SK-N-SH (cell line): ENCODE data around the gene NAPEPLD.

Source experiments
- EP300 ChIP-seq, 2 experiments: IDR thresholded peaks; 2 replicates each; pipeline versions ENCODE4 v1.4.0 to v1.6.1; 2012; ENCODE audit warnings: borderline replicate concordance in 1 of 2, low read depth in 1 of 2, low read length in 1 of 2
- EZH2phosphoT487 ChIP-seq: fragments of 200-600 bp; sonication (generic); IDR thresholded peaks from 2 replicates; pipeline ENCODE4 v1.6.1; 2017; ENCODE audit warnings: low read depth, mixed run types, mild to moderate bottlenecking, antibody characterized with exemption, moderate library complexity, borderline replicate concordance
- FOSL2 ChIP-seq: IDR thresholded peaks from 2 replicates; pipeline ENCODE4 v1.4.0; 2012; ENCODE audit warnings: low read depth, mild to moderate bottlenecking, moderate library complexity, borderline replicate concordance
- FOXJ3 ChIP-seq: sonication (generic); formaldehyde crosslinking; IDR thresholded peaks from 2 replicates; pipeline ENCODE4 v1.5.1; 2020; ENCODE audit warnings: mild to moderate bottlenecking, missing genetic modification reagents
- MXI1 ChIP-seq: IDR thresholded peaks from 2 replicates; pipeline ENCODE4 v1.6.1; 2012; ENCODE audit warnings: mild to moderate bottlenecking, low read depth, low read length, improper control_type of control experiment
- POLR2AphosphoS5 ChIP-seq: IDR thresholded peaks from 2 replicates; pipeline ENCODE4 v1.6.1; 2012; ENCODE audit warnings: low read depth, low read length
- RFX5 ChIP-seq: IDR thresholded peaks from 2 replicates; pipeline ENCODE4 v1.6.1; 2012; ENCODE audit warnings: mild to moderate bottlenecking, improper control_type of control experiment, low read length
- YY1 ChIP-seq: IDR thresholded peaks from 2 replicates; pipeline ENCODE4 v1.4.0; 2012; ENCODE audit warnings: low read depth, mild to moderate bottlenecking
- TF ChIP-seq, protein P1 (sequence below): fragments of 200-600 bp; sonication (generic); IDR thresholded peaks from 2 replicates; pipeline ENCODE4 v1.6.1; 2017; ENCODE audit warnings: antibody characterized with exemption, mild to moderate bottlenecking, moderate library complexity
- TF ChIP-seq, protein P2 (sequence below): fragments of 150-350 bp; IDR thresholded peaks from 2 replicates; pipeline ENCODE4 v1.6.1; 2017; ENCODE audit warnings: antibody characterized with exemption, low read length, low read depth, borderline replicate concordance
- TF ChIP-seq, protein P3 (sequence below): IDR thresholded peaks from 2 replicates; pipeline ENCODE4 v1.4.0; 2012; ENCODE audit warnings: low read depth
- TF ChIP-seq, protein P4 (sequence below): IDR thresholded peaks from 2 replicates; pipeline ENCODE4; 2012

DNA sequence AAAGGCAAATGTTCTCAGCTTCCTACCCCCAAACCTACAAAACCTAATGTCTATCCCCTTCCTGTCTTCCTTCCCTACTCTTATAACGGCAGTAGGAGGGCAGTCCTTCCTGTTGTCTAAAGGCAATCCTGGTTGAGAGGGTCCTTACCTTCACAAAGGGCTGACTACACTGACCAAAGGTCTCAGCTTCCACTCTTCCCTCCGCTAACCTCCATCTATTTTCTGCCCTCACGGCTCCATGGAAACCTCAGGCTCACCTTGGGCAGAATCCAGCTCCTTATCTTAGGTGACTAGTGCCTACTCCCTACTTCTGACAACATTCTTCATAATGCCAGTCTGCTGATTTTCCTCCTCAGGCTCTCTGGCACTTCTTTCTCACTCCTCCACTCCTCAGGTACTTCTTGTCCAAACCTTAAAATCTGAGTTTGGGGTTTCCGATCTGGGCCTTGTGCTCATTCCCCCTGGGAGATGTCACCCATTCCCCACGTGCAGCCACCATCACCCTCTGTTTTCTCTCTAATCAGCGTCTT lies 74.8 kb downstream of the NAPEPLD start:
- TF ChIP-seq FOSL2: no peak
- TF ChIP-seq, protein P1, sequence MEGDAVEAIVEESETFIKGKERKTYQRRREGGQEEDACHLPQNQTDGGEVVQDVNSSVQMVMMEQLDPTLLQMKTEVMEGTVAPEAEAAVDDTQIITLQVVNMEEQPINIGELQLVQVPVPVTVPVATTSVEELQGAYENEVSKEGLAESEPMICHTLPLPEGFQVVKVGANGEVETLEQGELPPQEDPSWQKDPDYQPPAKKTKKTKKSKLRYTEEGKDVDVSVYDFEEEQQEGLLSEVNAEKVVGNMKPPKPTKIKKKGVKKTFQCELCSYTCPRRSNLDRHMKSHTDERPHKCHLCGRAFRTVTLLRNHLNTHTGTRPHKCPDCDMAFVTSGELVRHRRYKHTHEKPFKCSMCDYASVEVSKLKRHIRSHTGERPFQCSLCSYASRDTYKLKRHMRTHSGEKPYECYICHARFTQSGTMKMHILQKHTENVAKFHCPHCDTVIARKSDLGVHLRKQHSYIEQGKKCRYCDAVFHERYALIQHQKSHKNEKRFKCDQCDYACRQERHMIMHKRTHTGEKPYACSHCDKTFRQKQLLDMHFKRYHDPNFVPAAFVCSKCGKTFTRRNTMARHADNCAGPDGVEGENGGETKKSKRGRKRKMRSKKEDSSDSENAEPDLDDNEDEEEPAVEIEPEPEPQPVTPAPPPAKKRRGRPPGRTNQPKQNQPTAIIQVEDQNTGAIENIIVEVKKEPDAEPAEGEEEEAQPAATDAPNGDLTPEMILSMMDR: no peak
- TF ChIP-seq POLR2AphosphoS5: peak; percentile 50; the same call in 1 of the 2 replicates
- 0 out of 2 replicates have a peak, but pooled peaks have one; percentile 5 for TF ChIP-seq YY1
- TF ChIP-seq, protein P2, sequence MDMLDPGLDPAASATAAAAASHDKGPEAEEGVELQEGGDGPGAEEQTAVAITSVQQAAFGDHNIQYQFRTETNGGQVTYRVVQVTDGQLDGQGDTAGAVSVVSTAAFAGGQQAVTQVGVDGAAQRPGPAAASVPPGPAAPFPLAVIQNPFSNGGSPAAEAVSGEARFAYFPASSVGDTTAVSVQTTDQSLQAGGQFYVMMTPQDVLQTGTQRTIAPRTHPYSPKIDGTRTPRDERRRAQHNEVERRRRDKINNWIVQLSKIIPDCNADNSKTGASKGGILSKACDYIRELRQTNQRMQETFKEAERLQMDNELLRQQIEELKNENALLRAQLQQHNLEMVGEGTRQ: no peak
- no peak for TF ChIP-seq EP300 (IDR thresholded peaks at IDR 0.05; ENCODE audit: borderline replicate concordance in 1 of 2, low read depth in 1 of 2, low read length in 1 of 2)
- TF ChIP-seq RFX5: no peak
- no peak for TF ChIP-seq FOXJ3 (CRISPR knock-in tag)
- TF ChIP-seq EZH2phosphoT487: no peak
- TF ChIP-seq, protein P3, sequence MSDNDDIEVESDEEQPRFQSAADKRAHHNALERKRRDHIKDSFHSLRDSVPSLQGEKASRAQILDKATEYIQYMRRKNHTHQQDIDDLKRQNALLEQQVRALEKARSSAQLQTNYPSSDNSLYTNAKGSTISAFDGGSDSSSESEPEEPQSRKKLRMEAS: 0 out of 2 replicates have a peak, but pooled peaks have one; percentile 37
- TF ChIP-seq, protein P4, sequence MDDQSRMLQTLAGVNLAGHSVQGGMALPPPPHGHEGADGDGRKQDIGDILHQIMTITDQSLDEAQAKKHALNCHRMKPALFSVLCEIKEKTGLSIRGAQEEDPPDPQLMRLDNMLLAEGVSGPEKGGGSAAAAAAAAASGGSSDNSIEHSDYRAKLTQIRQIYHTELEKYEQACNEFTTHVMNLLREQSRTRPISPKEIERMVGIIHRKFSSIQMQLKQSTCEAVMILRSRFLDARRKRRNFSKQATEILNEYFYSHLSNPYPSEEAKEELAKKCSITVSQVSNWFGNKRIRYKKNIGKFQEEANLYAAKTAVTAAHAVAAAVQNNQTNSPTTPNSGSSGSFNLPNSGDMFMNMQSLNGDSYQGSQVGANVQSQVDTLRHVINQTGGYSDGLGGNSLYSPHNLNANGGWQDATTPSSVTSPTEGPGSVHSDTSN: no peak
- TF ChIP-seq MXI1: no peak
